GM18508 (cell line): Measurements from ENCODE around the gene SOWAHA.

Source experiments
- ATAC-seq: cut with Tn5 transposase; IDR thresholded peaks from one replicate; pipeline ENCODE4 v1.9.1; 2021; ENCODE audit warnings: moderate number of reproducible peaks; ENCODE audit not compliant: insufficient read depth, unreplicated experiment

SOWAHA gene

GRCh38 chr5:132812781-132813598 lies at the start of gene SOWAHA:
SOWAHA (plus strand) TSS chr5:132813302; CDS start chr5:132813622, 320 bp downstream.
- no peak for ATAC-seq

GRCh38 chr5:132764051-132764450 lies 49.1 kb upstream of the SOWAHA start:
- no peak for ATAC-seq

- ATAC-seq = no peak
Measured at GRCh38 chr5:132764671-132765238, 48.3 kb upstream of the SOWAHA start.

- ATAC-seq = no peak
Measured at GRCh38 chr5:132765311-132766019, 47.6 kb upstream of the SOWAHA start.

- ATAC-seq = no peak
Measured at GRCh38 chr5:132766020-132766805, 46.9 kb upstream of the SOWAHA start.

GRCh38 chr5:132766806-132767055 lies 46.4 kb upstream of the SOWAHA start:
- no peak for ATAC-seq

GRCh38 chr5:132767150-132767549 lies 46.0 kb upstream of the SOWAHA start:
- no peak for ATAC-seq

GRCh38 chr5:132768485-132768868 lies 44.6 kb upstream of the SOWAHA start:
- no peak for ATAC-seq

GRCh38 chr5:132770476-132771159 lies 42.5 kb upstream of the SOWAHA start:
- no peak for ATAC-seq

GRCh38 chr5:132771503-132771998 lies 41.6 kb upstream of the SOWAHA start:
- ATAC-seq = no peak

GRCh38 chr5:132772291-132773070 lies 40.6 kb upstream of the SOWAHA start:
- no peak for ATAC-seq

- no peak for ATAC-seq
Measured at GRCh38 chr5:132773114-132773513, 40.0 kb upstream of the SOWAHA start.

- no peak for ATAC-seq
Measured at GRCh38 chr5:132773601-132774355, 39.3 kb upstream of the SOWAHA start.

- no peak for ATAC-seq
Measured at GRCh38 chr5:132774406-132774805, 38.7 kb upstream of the SOWAHA start.

- ATAC-seq = no peak
Measured at GRCh38 chr5:132774896-132775295, 38.2 kb upstream of the SOWAHA start.

GRCh38 chr5:132775476-132775961 lies 37.6 kb upstream of the SOWAHA start:
- ATAC-seq = no peak

GRCh38 chr5:132776131-132776937 lies 36.8 kb upstream of the SOWAHA start:
- ATAC-seq = no peak

- no peak for ATAC-seq
Measured at GRCh38 chr5:132776938-132777208, 36.2 kb upstream of the SOWAHA start.
